NCI-H460 (cell line): ENCODE data around the gene AP1M1. TPM values are rescaled to one million over a fixed set of nuclear protein-coding genes. Genes with fewer than 3 reads are reported as not detected.

Experiments used
- DNase-seq: peaks from one replicate; pipeline ENCODE4 v3.0.0-alpha.2; 2016; ENCODE audit warnings: low read depth; ENCODE audit errors: extremely low read depth
- total RNA-seq: library from RNA; depleted of rRNA; stranded (reverse); fragments of >200 nt; shearing (Covaris generic); gene quantifications from 2 replicates; pipeline ENCODE4 v1.2.3, GENCODE V29; 2014

AP1M1 gene
- total RNA-seq, 1 experiment from 2014 or later, result 43.4 TPM

GRCh38 chr19:16184665-16185122 lies 13.0 kb upstream of the AP1M1 start:
- no peak for DNase-seq

- peak; percentile 97 for DNase-seq
Measured at GRCh38 chr19:16185123-16185767, 12.5 kb upstream of the AP1M1 start, which contains the start of gene FAM32A. Gene FAM32A (plus strand): TSS chr19:16185410. CDS start chr19:16185443, 33 bp downstream.

- no peak for DNase-seq
Measured at GRCh38 chr19:16185768-16186123, 12.0 kb upstream of the AP1M1 start.

GRCh38 chr19:16188521-16188920 lies 9.2 kb upstream of the AP1M1 start:
- no peak for DNase-seq

GRCh38 chr19:16190198-16190597 lies 7.5 kb upstream of the AP1M1 start:
- no peak for DNase-seq

- DNase-seq, result no peak
Measured at GRCh38 chr19:16190736-16191135, 7.0 kb upstream of the AP1M1 start.

GRCh38 chr19:16191216-16191908 lies 6.3 kb upstream of the AP1M1 start:
- DNase-seq, result no peak

GRCh38 chr19:16193466-16193865 lies 4.2 kb upstream of the AP1M1 start:
- DNase-seq, result no peak

GRCh38 chr19:16197188-16197621 lies 506 bp upstream of the AP1M1 start:
- DNase-seq, result no peak

- DNase-seq, result no peak
Measured at GRCh38 chr19:16198370-16198651, 600 bp downstream of the AP1M1 start.

GRCh38 chr19:16199275-16199932 lies 1.7 kb downstream of the AP1M1 start:
- DNase-seq, result no peak

- no peak for DNase-seq
Measured at GRCh38 chr19:16200038-16201010, 2.6 kb downstream of the AP1M1 start.

GRCh38 chr19:16201011-16201391 lies 3.3 kb downstream of the AP1M1 start:
- DNase-seq, result no peak

- DNase-seq, result no peak
Measured at GRCh38 chr19:16202320-16203255, 4.9 kb downstream of the AP1M1 start.

- DNase-seq, result no peak
Measured at GRCh38 chr19:16203256-16204004, 5.7 kb downstream of the AP1M1 start.

- no peak for DNase-seq
Measured at GRCh38 chr19:16204005-16204294, 6.2 kb downstream of the AP1M1 start.

GRCh38 chr19:16205205-16206045 lies 7.7 kb downstream of the AP1M1 start:
- no peak for DNase-seq

- no peak for DNase-seq
Measured at GRCh38 chr19:16206046-16206605, 8.4 kb downstream of the AP1M1 start.
